Measurements from ENCODE around the gene PLD5.

Gene PLD5

DNA sequence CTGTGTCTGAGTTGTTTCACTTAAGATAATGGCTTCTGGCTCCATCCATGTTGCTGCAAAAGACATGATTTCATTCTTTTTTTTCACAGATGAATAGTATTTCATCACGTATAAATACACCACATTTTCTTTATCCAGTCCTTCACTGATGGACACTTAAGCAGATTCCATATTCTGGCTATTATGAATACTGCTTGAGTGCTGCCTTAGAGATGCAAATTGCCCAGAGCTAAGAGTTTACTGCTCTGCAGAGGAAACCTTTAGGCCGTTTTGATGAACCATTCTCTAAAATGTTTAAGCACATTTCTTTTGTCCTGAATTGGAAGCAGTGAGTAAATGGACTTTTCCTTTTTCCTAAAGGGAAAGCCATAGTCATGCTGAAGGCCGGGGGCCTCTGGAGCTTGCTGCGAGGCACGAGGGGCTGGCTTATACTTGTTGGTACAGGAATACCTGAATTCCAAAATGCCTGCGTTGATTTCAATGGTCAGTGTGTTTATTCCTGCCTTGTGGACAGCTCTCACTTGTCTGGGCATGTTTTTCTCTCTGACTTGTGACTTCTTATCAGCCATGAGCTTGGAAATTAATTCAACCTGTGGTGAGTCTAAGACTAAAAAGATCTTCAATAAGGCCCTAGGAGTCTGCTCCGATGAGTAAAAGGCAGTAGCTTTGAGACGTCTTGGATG is 324.6 kb downstream of the PLD5 start:
- no peak for TF ChIP-seq CTCF (IDR thresholded peaks at IDR 0.05; ENCODE audit: low read depth, low read length)
- no peak overlapping the region for H3K4me3 ChIP-seq (replicated peaks in 1 of 2; ENCODE audit: low read depth in 2 of 2, low read length in 2 of 2)
- DNase-seq (ENCODE audit: low read depth in 2 of 2): no peak

DNA sequence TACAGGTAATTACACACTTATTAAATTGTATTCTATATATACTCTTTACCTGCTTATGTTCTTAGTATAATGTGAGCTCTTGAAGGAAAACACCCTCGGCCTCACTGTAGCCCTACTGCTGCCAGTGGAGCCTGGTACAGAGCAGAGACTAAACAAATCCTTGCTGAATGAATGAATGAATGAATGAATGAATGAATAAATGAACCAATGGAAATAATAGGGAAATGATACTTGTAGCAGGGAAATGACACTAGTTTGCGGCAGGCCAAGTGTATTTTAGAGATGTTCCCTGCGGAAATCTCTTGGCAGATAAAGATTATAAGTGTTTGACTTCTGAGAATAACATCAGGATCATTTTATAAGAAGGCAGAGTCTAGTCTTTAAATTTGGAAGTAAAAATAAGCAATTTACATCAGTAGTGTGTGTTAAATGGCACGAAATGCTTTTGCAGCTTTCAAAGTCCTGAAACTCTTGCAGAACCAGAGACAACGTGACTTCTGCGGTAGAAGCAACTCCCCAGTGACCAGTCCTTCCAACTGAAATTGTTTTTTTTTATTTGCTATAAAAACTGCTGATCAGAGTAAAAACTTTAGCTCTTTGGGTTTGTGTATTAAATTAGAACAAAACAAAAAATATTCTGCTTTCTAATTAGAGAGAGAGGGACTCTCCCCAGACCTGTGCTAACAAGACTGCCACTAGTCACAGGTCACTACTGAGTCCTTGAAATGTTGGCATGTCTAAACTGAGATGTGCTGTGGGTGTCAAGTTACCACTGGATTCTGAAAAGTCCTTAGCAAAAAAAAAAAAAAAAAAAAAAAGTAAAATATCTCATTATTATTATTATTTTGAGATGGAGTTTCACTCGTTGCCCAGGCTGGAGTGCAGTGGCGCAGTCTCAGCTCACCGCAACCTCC is 326.3 kb downstream of the PLD5 start:
- no peak overlapping the region for H3K4me3 ChIP-seq (replicated peaks in 1 of 2; ENCODE audit: low read depth in 2 of 2, low read length in 2 of 2)
- TF ChIP-seq CTCF (IDR thresholded peaks at IDR 0.05; ENCODE audit: low read depth, low read length): no peak
- no peak for DNase-seq (ENCODE audit: low read depth in 2 of 2)

- no peak for TF ChIP-seq CTCF (IDR thresholded peaks at IDR 0.05; ENCODE audit: low read depth, low read length)
- no peak for DNase-seq (ENCODE audit: low read depth in 2 of 2)
- no peak overlapping the region for H3K4me3 ChIP-seq (replicated peaks in 1 of 2; ENCODE audit: low read depth in 2 of 2, low read length in 2 of 2)
These were observed 327.6 kb downstream of the PLD5 start for GRCh38 chr1:242196914-242197313.

DNA sequence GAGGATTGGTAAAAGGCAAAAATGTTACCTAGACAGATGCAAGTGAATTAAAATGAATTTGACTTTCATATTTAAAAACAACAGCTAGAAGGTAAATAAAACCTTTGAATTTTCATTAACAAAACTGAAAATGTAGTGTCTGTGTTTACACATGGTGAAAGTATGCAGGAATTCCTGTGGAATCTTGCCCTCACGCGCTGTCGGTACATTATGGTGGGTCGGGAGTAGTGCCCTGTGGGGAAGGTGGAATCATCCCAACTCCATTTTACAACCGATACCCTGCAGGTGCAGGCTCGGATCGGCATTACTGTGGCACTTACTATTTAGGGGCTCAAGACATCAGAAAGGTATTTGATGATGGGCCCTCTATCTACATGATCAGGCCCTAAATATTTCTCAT is 328.4 kb downstream of the PLD5 start:
- TF ChIP-seq CTCF (IDR thresholded peaks at IDR 0.05; ENCODE audit: low read depth, low read length): no peak
- no peak for DNase-seq (ENCODE audit: low read depth in 2 of 2)
- H3K4me3 ChIP-seq (replicated peaks in 1 of 2; ENCODE audit: low read depth in 2 of 2, low read length in 2 of 2): no peak overlapping the region

DNA sequence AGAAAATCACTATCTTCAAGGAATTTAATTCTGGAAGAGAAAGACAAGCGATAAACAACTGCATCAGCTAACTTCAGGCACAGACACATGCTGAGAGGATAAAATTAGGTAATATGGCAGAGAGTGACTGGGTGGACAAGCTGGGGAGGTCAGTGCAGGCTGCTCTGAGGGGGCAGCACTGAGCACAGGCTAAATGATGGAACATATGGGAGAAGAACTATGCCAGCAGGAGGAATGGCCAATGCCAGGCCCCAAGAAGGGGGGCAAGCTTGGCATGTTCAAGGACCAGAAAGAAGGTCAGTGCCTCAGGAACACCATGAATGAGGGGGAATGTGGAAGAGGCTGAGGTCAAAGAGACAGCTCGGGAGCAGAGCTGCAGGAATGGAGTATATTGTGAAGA is 334.9 kb downstream of the PLD5 start:
- no peak for DNase-seq (ENCODE audit: low read depth in 2 of 2)
- no peak for TF ChIP-seq CTCF (IDR thresholded peaks at IDR 0.05; ENCODE audit: low read depth, low read length)
- H3K4me3 ChIP-seq (replicated peaks in 1 of 2; ENCODE audit: low read depth in 2 of 2, low read length in 2 of 2): no peak overlapping the region

DNA sequence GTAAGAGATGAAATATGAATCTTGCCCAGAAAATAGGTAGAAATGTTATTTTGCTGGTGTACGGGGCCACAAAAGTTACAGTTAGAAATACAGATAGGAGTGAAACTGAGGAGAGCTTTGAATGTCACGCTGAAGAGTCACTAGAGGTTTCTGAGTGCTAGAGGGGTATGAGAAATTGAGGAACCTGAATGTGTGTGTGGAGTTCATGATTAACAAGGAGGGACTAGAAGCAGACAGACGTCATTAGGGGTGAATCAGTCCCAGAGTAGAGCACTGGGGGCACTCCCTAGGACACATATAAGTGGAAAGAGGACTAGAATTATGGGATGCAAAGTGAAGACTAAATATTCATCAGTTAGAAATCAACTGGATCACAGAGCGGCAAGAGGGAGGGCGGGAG is 336.7 kb downstream of the PLD5 start:
- DNase-seq (ENCODE audit: low read depth in 2 of 2): no peak
- no peak overlapping the region for H3K4me3 ChIP-seq (replicated peaks in 1 of 2; ENCODE audit: low read depth in 2 of 2, low read length in 2 of 2)
- TF ChIP-seq CTCF (IDR thresholded peaks at IDR 0.05; ENCODE audit: low read depth, low read length): no peak
